ENCODE data around the gene CCDC178. TPM values are rescaled to one million over a fixed set of nuclear protein-coding genes. Genes with fewer than 3 reads are reported as not detected.
A peak's percentile ranks its signal among the peaks of the same experiment; 100 is the strongest.

CCDC178 gene
- total and polyA plus RNA-seq, 2 experiments from 2014 or later: not detected

GRCh38 chr18:32893915-32894314 is 546.6 kb downstream of the CCDC178 start:
- TF ChIP-seq EZH2phosphoT487 (IDR thresholded peaks at IDR 0.05; ENCODE audit: insufficient read depth, low read depth) (no peak), EZH2 (IDR thresholded peaks at IDR 0.05; ENCODE audit: insufficient read depth, poor library complexity, severe bottlenecking) (no peak)
- H3K9me3 ChIP-seq (ENCODE audit: low read depth): no peaks in the 10 kb centered on the region
- DNase-seq: peak; percentile 7
- in situ Hi-C loops (cut with MboI): no loop called here
- H3K36me3 ChIP-seq (ENCODE audit: low read depth): no peaks in the 10 kb centered on the region
- WGBS, 2 experiments (ENCODE audit: low coverage in 1 of 2, low lambda C conversion rate in 2 of 2, missing lambda C conversion rate in 2 of 2): 49 to 60% methylated on average over 7 of the region's 7 CpGs
- H3K4me1 ChIP-seq (ENCODE audit: insufficient read depth): no peaks in the 10 kb centered on the region
- no peak overlapping the region for H3K4me2 ChIP-seq (ENCODE audit: unreplicated experiment)
- no peak overlapping the region for H3K27ac ChIP-seq
- no peaks in the 10 kb centered on the region for H3K79me2 ChIP-seq (ENCODE audit: insufficient read depth)
- H3F3A ChIP-seq (ENCODE audit: insufficient read depth): no peaks in the 10 kb centered on the region
- H3K27me3 ChIP-seq (replicated peaks; ENCODE audit: insufficient read depth): no peaks in the 10 kb centered on the region
- no peak overlapping the region for H3K4me3 ChIP-seq
- no peak overlapping the region for H3K9ac ChIP-seq
- no peak overlapping the region for H2AFZ ChIP-seq
- H3K9me2 ChIP-seq (ENCODE audit: insufficient read depth): no peaks in the 10 kb centered on the region
- no peaks in the 10 kb centered on the region for H4K20me1 ChIP-seq (ENCODE audit: insufficient read depth)

DNA sequence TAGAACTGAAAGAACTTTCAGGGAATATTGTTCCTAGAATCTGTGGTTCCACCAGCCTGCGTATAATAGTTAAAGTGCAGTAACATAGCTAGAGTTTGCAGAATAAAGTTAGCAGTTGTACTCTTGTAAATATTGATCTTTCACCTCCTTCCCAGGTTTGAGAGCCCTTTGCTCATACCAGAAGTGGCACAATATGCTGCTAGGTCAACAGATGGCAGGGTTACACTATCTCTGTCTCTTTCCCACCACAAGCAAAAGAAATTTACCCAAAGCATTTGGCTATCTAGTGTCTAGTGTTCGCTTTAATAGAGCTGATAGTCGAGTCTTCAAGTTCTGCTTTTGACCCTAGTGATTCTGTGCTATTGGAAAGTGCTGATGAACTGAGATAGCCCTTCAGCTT is 548.7 kb downstream of the CCDC178 start:
- Histone ChIP-seq H3K9me3 (ENCODE audit: low read depth) (no peaks in the 10 kb centered on the region), H3K4me3 (no peak overlapping the region), H3K27ac (no peak overlapping the region), H3K4me2 (ENCODE audit: unreplicated experiment) (no peak overlapping the region), H3K9me2 (ENCODE audit: insufficient read depth) (no peaks in the 10 kb centered on the region), H3K4me1 (ENCODE audit: insufficient read depth) (no peaks in the 10 kb centered on the region), H2AFZ (no peak overlapping the region), H3K9ac (no peak overlapping the region), H3K36me3 (ENCODE audit: low read depth) (no peaks in the 10 kb centered on the region), H3F3A (ENCODE audit: insufficient read depth) (no peaks in the 10 kb centered on the region), H3K27me3 (replicated peaks; ENCODE audit: insufficient read depth) (no peaks in the 10 kb centered on the region), H4K20me1 (ENCODE audit: insufficient read depth) (no peaks in the 10 kb centered on the region), H3K79me2 (ENCODE audit: insufficient read depth) (no peaks in the 10 kb centered on the region)
- in situ Hi-C loops (cut with MboI): no loop called here
- no peak for DNase-seq
- TF ChIP-seq EZH2phosphoT487 (IDR thresholded peaks at IDR 0.05; ENCODE audit: insufficient read depth, low read depth): no peak
- TF ChIP-seq EZH2 (IDR thresholded peaks at IDR 0.05; ENCODE audit: insufficient read depth, poor library complexity, severe bottlenecking): no peak
- 42 to 48% methylated on average over 3 of the region's 3 CpGs for WGBS, 2 experiments (ENCODE audit: low coverage in 1 of 2, low lambda C conversion rate in 2 of 2, missing lambda C conversion rate in 2 of 2)

GRCh38 chr18:32891130-32891529 is 549.4 kb downstream of the CCDC178 start:
- Histone ChIP-seq H3K4me2 (ENCODE audit: unreplicated experiment) (no peak overlapping the region), H3K4me1 (ENCODE audit: insufficient read depth) (no peaks in the 10 kb centered on the region), H3K36me3 (ENCODE audit: low read depth) (no peaks in the 10 kb centered on the region), H3K4me3 (no peak overlapping the region), H3K27me3 (replicated peaks; ENCODE audit: insufficient read depth) (no peaks in the 10 kb centered on the region), H3F3A (ENCODE audit: insufficient read depth) (no peaks in the 10 kb centered on the region), H4K20me1 (ENCODE audit: insufficient read depth) (no peaks in the 10 kb centered on the region), H2AFZ (no peak overlapping the region), H3K27ac (no peak overlapping the region), H3K9me3 (ENCODE audit: low read depth) (no peaks in the 10 kb centered on the region), H3K9me2 (ENCODE audit: insufficient read depth) (no peaks in the 10 kb centered on the region), H3K79me2 (ENCODE audit: insufficient read depth) (no peaks in the 10 kb centered on the region), H3K9ac (no peak overlapping the region)
- 37 to 38% methylated on average over 2 of the region's 2 CpGs for whole genome bisulfite sequencing, 2 experiments (ENCODE audit: low coverage in 1 of 2, low lambda C conversion rate in 2 of 2, missing lambda C conversion rate in 2 of 2)
- in situ Hi-C loops (cut with MboI): no loop called here
- TF ChIP-seq EZH2phosphoT487 (IDR thresholded peaks at IDR 0.05; ENCODE audit: insufficient read depth, low read depth): no peak
- no peak for TF ChIP-seq EZH2 (IDR thresholded peaks at IDR 0.05; ENCODE audit: insufficient read depth, poor library complexity, severe bottlenecking)
- DNase-seq: no peak

GRCh38 chr18:32889615-32890593 is 550.6 kb downstream of the CCDC178 start:
- no peaks in the 10 kb centered on the region for H3K4me1 ChIP-seq (ENCODE audit: insufficient read depth)
- no peaks in the 10 kb centered on the region for H3K36me3 ChIP-seq (ENCODE audit: low read depth)
- TF ChIP-seq EZH2 (IDR thresholded peaks at IDR 0.05; ENCODE audit: insufficient read depth, poor library complexity, severe bottlenecking) (no peak), EZH2phosphoT487 (IDR thresholded peaks at IDR 0.05; ENCODE audit: insufficient read depth, low read depth) (no peak)
- DNase-seq: no peak
- in situ Hi-C loops (cut with MboI): no loop called here
- H3K79me2 ChIP-seq (ENCODE audit: insufficient read depth): no peaks in the 10 kb centered on the region
- no peaks in the 10 kb centered on the region for H3K9me2 ChIP-seq (ENCODE audit: insufficient read depth)
- no peak overlapping the region for H3K4me3 ChIP-seq
- no peaks in the 10 kb centered on the region for H3K9me3 ChIP-seq (ENCODE audit: low read depth)
- H3K27me3 ChIP-seq (replicated peaks; ENCODE audit: insufficient read depth): no peaks in the 10 kb centered on the region
- H3F3A ChIP-seq (ENCODE audit: insufficient read depth): no peaks in the 10 kb centered on the region
- H3K9ac ChIP-seq: no peak overlapping the region
- WGBS, 2 experiments (ENCODE audit: low coverage in 1 of 2, low lambda C conversion rate in 2 of 2, missing lambda C conversion rate in 2 of 2): 67 to 75% methylated on average over 8 of the region's 8 CpGs
- H2AFZ ChIP-seq: no peak overlapping the region
- no peak overlapping the region for H3K4me2 ChIP-seq (ENCODE audit: unreplicated experiment)
- H3K27ac ChIP-seq: no peak overlapping the region
- no peaks in the 10 kb centered on the region for H4K20me1 ChIP-seq (ENCODE audit: insufficient read depth)
